Measurements from ENCODE around the gene C1QTNF2. TPM values are rescaled to one million over a fixed set of nuclear protein-coding genes. Genes with fewer than 3 reads are reported as not detected.
A peak's percentile ranks its signal among the peaks of the same experiment; 100 is the strongest.
"Not testable (repeated sequence)": the region's sequence is repeated elsewhere in the genome, so short reads cannot be mapped to it uniquely, and the experiment has no call there.

The C1QTNF2 gene
- total and polyA plus RNA-seq, 4 donors: 3.0 to 6.2 (median 5.3) TPM

GRCh38 chr5:160349249-160349934 is 21.0 kb downstream of the C1QTNF2 start:
- Histone ChIP-seq H3K36me3 (ENCODE audit: control insufficient read depth, insufficient read depth, low read length) (peaks cover 9% of the 10 kb centered on the region), H3K9me3 (ENCODE audit: control insufficient read depth, insufficient read depth, low read length) (no peaks in the 10 kb centered on the region), H3K4me1 (ENCODE audit: control insufficient read depth, insufficient read depth, low read length) (peaks cover 9% of the 10 kb centered on the region), H3K27ac (ENCODE audit: low read depth, low read length) (no peak overlapping the region), H3K27me3 (ENCODE audit: control insufficient read depth, insufficient read depth, low read length) (no peaks in the 10 kb centered on the region), H3K4me3 (ENCODE audit: low read depth, low read length) (no peak overlapping the region)
- WGBS (ENCODE audit: insufficient coverage): 98% methylated on average over 26 of the region's 27 CpGs
- no peak for DNase-seq (ENCODE audit: low read depth in 4 of 6, low spot score in 6 of 6)

DNA sequence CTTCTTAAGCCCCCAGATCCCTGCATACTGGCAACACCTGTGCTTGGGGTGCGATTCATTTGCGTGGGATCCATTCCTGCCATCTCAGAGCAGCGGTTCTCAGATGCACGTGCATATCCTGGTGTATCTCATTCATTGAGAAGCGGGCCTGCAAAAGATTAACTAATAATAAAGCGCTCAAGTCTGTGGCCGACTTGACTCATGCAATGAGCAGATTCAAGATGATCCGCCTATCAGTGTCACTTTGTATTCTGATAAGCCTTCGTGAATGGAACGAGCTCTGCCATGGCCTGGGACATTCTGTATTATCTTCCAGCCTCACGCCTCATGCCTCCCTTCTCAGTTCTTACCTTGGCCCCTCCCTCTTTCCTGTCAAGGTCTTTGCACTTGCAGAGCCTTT is 22.3 kb downstream of the C1QTNF2 start:
- no peaks in the 10 kb centered on the region for H3K27me3 ChIP-seq (ENCODE audit: control insufficient read depth, insufficient read depth, low read length)
- H3K4me1 ChIP-seq (ENCODE audit: control insufficient read depth, insufficient read depth, low read length): peaks cover 9% of the 10 kb centered on the region
- 84% methylated on average over 11 of the region's 11 CpGs for WGBS (ENCODE audit: insufficient coverage)
- no peak overlapping the region for H3K27ac ChIP-seq (ENCODE audit: low read depth, low read length)
- no peak for DNase-seq (ENCODE audit: low read depth in 4 of 6, low spot score in 6 of 6)
- no peak overlapping the region for H3K4me3 ChIP-seq (ENCODE audit: low read depth, low read length)
- peaks cover 9% of the 10 kb centered on the region for H3K36me3 ChIP-seq (ENCODE audit: control insufficient read depth, insufficient read depth, low read length)
- H3K9me3 ChIP-seq (ENCODE audit: control insufficient read depth, insufficient read depth, low read length): no peaks in the 10 kb centered on the region

- Histone ChIP-seq H3K4me3 (ENCODE audit: low read depth, low read length) (no peak overlapping the region), H3K27me3 (ENCODE audit: control insufficient read depth, insufficient read depth, low read length) (no peaks in the 10 kb centered on the region), H3K36me3 (ENCODE audit: control insufficient read depth, insufficient read depth, low read length) (peaks cover 9% of the 10 kb centered on the region), H3K4me1 (ENCODE audit: control insufficient read depth, insufficient read depth, low read length) (peaks cover 9% of the 10 kb centered on the region), H3K27ac (ENCODE audit: low read depth, low read length) (no peak overlapping the region), H3K9me3 (ENCODE audit: control insufficient read depth, insufficient read depth, low read length) (no peaks in the 10 kb centered on the region)
- DNase-seq (ENCODE audit: low read depth in 4 of 6, low spot score in 6 of 6): no peak
- 66% methylated on average over 3 of the region's 6 CpGs for WGBS (ENCODE audit: insufficient coverage)
These were observed 23.0 kb downstream of the C1QTNF2 start for GRCh38 chr5:160347448-160347847.

DNA sequence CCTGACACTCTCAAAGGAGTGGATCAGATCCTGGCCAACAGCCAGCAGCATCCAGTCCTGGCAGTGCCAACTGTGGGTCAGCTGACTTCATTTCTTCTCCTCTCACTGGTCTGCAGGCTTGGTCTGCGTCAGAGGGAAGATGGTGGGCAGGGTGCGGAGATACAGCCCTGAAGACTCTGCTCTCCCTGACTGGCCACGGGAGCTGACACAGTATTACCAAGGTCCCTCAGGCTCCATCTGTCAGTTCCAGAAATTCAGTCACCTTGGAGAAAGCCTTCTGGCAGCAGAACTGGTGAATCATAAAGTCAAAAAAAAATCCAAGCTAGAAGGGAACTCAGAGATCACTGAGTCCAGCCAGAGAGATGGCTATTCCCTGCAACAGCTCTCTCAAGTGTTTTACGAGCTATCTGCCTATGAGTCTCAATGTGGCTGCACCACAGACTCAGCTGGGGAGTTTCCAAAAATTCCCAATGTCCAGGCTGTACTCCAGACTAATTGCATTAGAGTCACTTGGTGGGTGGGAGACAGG is 27.9 kb downstream of the C1QTNF2 start:
- Histone ChIP-seq H3K27me3 (ENCODE audit: control insufficient read depth, insufficient read depth, low read length) (no peaks in the 10 kb centered on the region), H3K4me3 (ENCODE audit: low read depth, low read length) (no peak overlapping the region), H3K9me3 (ENCODE audit: control insufficient read depth, insufficient read depth, low read length) (no peaks in the 10 kb centered on the region), H3K4me1 (ENCODE audit: control insufficient read depth, insufficient read depth, low read length) (peaks cover 9% of the 10 kb centered on the region), H3K27ac (ENCODE audit: low read depth, low read length) (no peak overlapping the region), H3K36me3 (ENCODE audit: control insufficient read depth, insufficient read depth, low read length) (no peaks in the 10 kb centered on the region)
- DNase-seq (ENCODE audit: low read depth in 4 of 6, low spot score in 6 of 6): no peak
- WGBS (ENCODE audit: insufficient coverage): 93% methylated on average over 3 of the region's 4 CpGs

DNA sequence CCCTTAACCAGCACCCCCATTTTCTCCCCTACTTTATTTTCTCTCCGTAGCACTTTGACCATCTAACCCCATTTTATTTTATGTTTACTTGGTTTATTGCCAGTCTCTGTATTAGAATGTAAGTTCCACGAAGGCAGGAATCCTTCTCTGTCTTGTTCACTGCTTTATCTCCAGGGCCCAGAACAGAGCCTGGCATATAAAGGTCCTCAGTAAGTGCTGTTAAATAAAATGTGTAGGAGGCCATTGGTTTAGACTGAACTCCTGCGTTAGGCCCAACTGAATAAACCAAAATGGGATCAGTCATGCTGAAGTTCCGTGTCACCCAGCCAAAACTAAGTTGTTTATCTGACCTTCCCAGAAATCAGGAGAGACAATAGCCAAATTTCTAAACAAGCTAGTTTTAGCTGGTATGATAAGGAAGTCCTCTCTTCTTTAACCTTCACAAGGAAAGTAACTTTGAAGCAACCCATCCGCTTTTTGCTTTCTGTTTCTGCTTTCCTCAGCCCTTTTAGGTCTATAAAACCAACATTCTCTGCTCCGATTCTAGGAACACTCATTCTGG is 29.0 kb downstream of the C1QTNF2 start:
- 86% methylated on average over 1 of the region's 6 CpGs for WGBS (ENCODE audit: insufficient coverage)
- Histone ChIP-seq H3K27ac (ENCODE audit: low read depth, low read length) (no peak overlapping the region), H3K4me1 (ENCODE audit: control insufficient read depth, insufficient read depth, low read length) (peaks cover 9% of the 10 kb centered on the region), H3K9me3 (ENCODE audit: control insufficient read depth, insufficient read depth, low read length) (no peaks in the 10 kb centered on the region), H3K4me3 (ENCODE audit: low read depth, low read length) (no peak overlapping the region), H3K27me3 (ENCODE audit: control insufficient read depth, insufficient read depth, low read length) (no peaks in the 10 kb centered on the region), H3K36me3 (ENCODE audit: control insufficient read depth, insufficient read depth, low read length) (no peaks in the 10 kb centered on the region)
- no peak for DNase-seq (ENCODE audit: low read depth in 4 of 6, low spot score in 6 of 6)

DNA sequence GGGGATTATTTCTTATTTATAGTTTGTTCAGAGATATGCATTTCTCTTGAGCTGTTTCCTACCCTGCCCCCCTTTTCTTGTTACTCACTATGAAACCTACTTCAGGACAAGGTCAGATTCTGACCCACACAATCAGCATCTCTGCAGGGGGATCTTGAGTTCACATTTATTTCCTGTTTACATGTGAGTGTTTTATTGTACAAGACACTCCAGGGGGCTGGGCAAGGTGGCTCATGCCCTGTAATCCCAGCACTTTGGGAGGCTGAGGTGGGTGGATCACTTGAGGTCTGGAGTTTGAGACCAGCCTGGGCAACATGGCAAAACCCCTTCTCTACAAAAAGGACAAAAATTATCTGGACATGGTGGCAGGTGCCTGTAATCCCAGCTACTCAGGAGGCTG is 29.9 kb downstream of the C1QTNF2 start:
- H3K27ac ChIP-seq (ENCODE audit: low read depth, low read length); H3K9me3 ChIP-seq (ENCODE audit: control insufficient read depth, insufficient read depth, low read length); DNase-seq (ENCODE audit: low read depth in 4 of 6, low spot score in 6 of 6): not testable (repeated sequence)

DNA sequence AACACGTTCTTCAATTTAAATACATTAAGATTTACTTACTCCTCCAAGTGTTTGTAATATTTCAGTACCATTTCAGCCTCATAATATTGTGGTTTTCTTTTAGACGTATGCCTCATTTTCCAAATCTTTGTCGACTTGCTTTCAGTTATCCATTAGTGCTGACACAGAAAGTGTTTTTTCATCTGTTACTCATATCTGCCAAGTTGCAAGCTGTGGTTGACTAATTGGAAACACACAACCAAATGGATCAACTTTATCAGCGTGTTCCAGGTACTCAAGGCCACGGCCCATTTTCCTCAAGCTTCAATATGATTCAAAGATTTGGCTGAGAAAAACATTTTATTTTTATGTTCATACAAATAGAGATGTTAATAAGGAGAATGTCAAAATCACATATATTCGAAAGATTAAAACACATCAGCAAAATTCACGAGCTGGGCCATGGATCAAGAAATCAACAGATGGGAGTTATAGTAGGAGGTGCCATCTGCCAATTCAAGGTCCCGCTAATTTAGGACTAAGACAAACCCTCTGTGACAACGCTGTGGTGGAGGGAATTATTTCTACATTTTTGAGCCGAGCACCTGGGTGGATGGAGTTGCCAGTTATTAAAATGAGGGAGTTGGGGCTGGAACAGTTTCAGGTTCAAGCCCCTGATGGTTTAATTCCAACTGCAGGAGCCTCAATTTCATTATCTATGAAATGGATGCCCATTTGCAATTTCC is 30.9 kb downstream of the C1QTNF2 start:
- peak in 1 of 6 donors; percentile 70 for DNase-seq (ENCODE audit: low read depth in 4 of 6, low spot score in 6 of 6)
- Histone ChIP-seq H3K4me1 (ENCODE audit: control insufficient read depth, insufficient read depth, low read length) (no peaks in the 10 kb centered on the region), H3K36me3 (ENCODE audit: control insufficient read depth, insufficient read depth, low read length) (no peaks in the 10 kb centered on the region), H3K27me3 (ENCODE audit: control insufficient read depth, insufficient read depth, low read length) (no peaks in the 10 kb centered on the region), H3K9me3 (ENCODE audit: control insufficient read depth, insufficient read depth, low read length) (no peaks in the 10 kb centered on the region), H3K4me3 (ENCODE audit: low read depth, low read length) (no peak overlapping the region), H3K27ac (ENCODE audit: low read depth, low read length) (no peak overlapping the region)
- 82% methylated on average over 3 of the region's 10 CpGs for WGBS (ENCODE audit: insufficient coverage)

More for the DNA sequence above, 29.9 kb downstream of the C1QTNF2 start:
- H3K4me1 ChIP-seq (ENCODE audit: control insufficient read depth, insufficient read depth, low read length); H3K36me3 ChIP-seq (ENCODE audit: control insufficient read depth, insufficient read depth, low read length); H3K4me3 ChIP-seq (ENCODE audit: low read depth, low read length); H3K27me3 ChIP-seq (ENCODE audit: control insufficient read depth, insufficient read depth, low read length): not testable (repeated sequence)

DNA sequence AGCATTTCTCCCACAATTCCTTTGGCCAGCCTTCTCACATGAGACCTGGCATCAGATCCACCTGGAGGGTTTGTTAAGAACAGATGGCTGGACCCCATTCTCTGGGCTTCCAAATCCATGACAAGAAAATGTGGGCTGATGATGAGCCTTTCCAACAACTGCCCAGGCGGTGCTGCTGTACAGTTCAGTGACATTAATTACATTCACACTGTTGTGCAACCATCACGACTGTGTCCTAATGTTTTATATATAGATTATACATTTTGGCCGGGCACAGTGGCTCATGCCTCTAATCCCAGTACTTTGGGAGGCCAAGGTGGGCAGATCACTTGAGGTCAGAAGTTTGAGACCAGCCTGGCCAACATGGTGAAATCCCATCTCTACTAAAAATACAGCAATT is 35.7 kb downstream of the C1QTNF2 start:
- not testable (repeated sequence) for H3K9me3 ChIP-seq (ENCODE audit: control insufficient read depth, insufficient read depth, low read length); DNase-seq (ENCODE audit: low read depth in 4 of 6, low spot score in 6 of 6); H3K4me3 ChIP-seq (ENCODE audit: low read depth, low read length); H3K27ac ChIP-seq (ENCODE audit: low read depth, low read length); H3K36me3 ChIP-seq (ENCODE audit: control insufficient read depth, insufficient read depth, low read length); H3K4me1 ChIP-seq (ENCODE audit: control insufficient read depth, insufficient read depth, low read length); H3K27me3 ChIP-seq (ENCODE audit: control insufficient read depth, insufficient read depth, low read length)
- no CpG with 5 or more reads among the region's 3 CpGs for WGBS (ENCODE audit: insufficient coverage)

DNA sequence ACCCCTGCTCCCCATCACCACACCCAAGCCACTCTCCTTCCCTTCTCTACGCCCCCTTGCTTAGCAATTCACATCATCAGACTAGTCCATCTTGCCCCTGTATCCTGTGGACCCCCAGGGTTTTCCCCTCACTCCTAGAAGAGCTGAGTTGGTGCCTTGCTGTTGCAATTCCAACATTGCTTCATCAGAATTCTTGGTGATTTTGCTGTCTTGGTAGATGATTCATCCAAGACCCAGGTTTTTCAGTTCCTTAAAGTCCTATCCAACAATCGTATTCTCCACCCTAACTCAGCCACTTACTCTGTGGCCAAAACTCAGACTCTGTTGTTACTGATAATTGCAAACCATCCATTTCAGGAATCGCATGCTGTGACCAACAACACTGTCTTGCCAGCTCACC is 36.7 kb downstream of the C1QTNF2 start:
- Histone ChIP-seq H3K4me1 (ENCODE audit: control insufficient read depth, insufficient read depth, low read length) (no peaks in the 10 kb centered on the region), H3K36me3 (ENCODE audit: control insufficient read depth, insufficient read depth, low read length) (no peaks in the 10 kb centered on the region), H3K4me3 (ENCODE audit: low read depth, low read length) (no peak overlapping the region), H3K27ac (ENCODE audit: low read depth, low read length) (no peak overlapping the region), H3K27me3 (ENCODE audit: control insufficient read depth, insufficient read depth, low read length) (no peaks in the 10 kb centered on the region), H3K9me3 (ENCODE audit: control insufficient read depth, insufficient read depth, low read length) (no peaks in the 10 kb centered on the region)
- no peak for DNase-seq (ENCODE audit: low read depth in 4 of 6, low spot score in 6 of 6)
- WGBS (ENCODE audit: insufficient coverage): 96% methylated on average over 3 of the region's 3 CpGs
